SIG-M5 (cell line): ENCODE results near the gene AAGAB.
"Not testable (repeated sequence)": the region's sequence is repeated elsewhere in the genome, so short reads cannot be mapped to it uniquely, and the experiment has no call there.

Experiments
- DNase-seq: peaks from one replicate; lab custom pipeline; 2025; lab: John Stamatoyannopoulos, UW

The AAGAB gene, protein sequence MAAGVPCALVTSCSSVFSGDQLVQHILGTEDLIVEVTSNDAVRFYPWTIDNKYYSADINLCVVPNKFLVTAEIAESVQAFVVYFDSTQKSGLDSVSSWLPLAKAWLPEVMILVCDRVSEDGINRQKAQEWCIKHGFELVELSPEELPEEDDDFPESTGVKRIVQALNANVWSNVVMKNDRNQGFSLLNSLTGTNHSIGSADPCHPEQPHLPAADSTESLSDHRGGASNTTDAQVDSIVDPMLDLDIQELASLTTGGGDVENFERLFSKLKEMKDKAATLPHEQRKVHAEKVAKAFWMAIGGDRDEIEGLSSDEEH

DNA sequence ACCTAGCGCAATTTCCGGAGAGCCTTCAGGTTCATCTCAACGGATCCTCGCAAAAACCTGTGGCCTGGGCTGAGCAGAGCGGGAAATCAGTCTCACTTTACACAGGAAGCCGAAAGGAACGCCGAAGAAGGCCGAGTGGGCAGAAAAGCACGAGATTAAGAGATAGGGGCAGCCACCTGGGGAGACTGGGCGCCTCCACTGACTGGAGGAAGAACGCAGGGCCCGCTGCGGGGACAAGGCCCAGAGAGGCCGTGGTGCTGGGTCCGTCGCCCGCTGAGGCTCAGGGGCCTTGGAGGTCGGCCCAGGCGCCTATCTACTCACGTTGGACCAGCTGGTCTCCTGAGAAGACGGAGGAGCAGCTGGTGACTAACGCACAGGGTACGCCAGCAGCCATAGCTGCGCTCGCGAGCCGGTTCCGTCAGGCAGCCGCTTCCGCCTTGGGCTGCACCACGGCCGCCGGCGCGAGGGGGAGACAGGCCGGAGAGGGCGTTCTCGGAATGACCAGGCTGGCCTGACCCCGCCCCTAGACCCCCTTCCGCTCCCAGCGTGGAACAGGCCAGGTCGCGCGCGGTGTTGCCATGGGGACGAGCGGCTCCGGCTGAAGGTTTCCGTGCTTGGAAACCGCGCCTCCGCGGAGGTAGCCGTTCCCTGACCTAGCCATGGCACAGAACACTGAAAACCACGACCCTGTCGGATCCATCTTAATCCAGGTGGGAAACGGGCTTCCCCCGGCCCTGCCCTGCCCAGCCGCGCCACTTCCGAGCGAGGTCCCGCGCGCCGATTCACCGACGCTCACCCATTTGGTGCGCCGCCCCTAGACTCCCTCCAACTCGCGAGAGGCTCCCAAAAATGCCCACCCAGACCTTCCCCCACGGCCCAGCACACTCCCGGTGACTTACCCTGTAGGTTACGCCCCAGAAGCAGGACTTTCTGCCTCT is at the start of gene AAGAB, which contains the start of gene IQCH:
Gene AAGAB (minus strand): TSS at position 424 of the 938 bp plus-strand sequence. CDS start 30 bp downstream, at position 394.
Gene IQCH (plus strand): TSS at position 549 of the 938 bp plus-strand sequence. CDS start 111 bp downstream, at position 660.
- DNase-seq, result peak; percentile 61

DNA sequence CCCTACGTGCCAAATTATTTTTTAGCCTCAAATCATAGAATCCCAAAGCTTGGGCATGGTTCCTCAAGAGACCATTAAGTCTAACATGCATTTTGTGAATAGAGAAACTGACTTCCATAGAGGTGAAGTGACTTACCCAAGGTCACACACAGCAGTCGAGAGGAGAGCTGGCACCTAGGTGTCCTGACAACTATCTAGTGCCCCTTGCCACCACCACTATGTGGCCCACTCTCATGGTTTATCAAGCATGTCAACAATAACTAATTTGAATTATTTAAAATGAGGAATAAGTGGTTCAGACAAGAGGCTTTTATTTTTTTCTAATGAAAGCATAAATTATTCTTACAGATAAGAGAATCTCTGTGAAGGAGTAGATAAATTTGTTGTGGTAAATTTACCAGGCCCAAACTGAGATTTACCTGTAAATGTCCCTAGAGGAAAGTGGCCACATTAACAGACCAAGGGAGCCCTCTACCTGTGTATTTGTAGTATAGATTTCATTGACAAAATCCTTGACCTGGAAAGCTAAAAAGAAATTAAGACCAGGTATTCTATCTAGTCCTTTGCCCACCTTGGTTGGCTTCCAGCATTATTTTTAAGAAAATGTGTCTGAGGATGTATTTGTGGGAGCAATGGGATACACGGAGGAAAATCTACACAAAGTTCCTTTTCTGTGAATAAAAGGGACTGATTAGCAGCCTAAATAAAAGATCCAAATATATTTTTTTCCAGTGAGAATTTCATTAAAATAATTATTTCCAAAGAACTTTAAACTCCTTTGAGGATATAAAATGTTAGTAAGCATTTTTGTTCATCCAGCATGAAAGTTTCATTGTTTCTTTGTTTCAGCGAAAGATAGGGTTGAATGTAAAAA is 49.3 kb upstream of the AAGAB start:
- no peak for DNase-seq

DNA sequence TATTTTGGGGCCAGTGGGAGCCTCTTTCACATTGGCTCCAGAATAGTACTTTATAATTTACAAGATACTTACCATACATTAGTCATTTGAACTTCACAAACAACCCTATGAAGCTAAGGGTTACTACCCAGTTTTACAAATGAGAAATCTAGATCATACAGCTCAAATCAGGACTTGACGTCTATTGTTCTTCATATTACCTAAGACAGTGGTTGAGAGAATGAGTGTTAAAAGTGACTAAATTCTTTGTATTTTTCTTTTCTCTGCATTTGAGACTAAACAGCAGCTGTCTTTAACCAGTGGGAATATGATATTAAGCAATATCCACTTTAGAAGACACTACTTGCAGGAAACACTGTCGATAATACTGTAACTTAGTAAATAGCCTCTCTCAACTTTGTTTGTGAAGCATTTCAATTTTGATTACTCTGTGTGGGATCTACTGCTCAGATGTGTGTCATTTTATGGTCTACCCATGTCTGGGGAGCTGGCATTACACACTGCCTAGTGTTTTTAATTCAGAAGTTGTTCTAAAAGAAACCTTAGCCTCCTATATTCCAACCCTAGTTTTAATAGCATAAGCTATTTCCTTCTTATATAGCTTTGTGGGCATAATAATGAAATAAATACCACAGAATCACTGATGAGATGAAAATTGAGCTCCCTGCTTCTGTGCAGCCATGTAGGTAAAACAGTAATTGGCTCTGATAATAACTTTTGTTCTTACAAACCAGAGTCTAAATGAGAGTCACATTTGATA is 46.0 kb upstream of the AAGAB start:
- DNase-seq, result no peak

DNA sequence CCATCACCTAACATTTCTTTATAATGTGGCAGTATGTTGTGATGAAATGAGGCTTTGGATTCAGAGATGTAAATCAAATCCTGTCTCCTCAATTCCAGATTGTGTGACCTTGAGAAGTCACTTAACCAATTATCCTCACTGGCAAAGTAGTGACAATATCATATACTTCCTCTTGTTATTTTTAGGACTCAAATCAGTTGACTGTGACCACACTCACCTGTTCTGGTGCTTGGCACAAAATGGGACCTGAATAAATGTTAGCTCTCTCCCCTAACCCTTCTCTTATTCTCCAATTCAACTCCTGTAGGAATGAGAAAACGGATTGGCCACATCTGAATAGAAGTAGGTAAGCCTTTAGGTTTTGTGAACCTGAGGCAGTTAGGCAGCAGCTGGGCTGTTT is 42.2 kb upstream of the AAGAB start:
- DNase-seq, result no peak

DNA sequence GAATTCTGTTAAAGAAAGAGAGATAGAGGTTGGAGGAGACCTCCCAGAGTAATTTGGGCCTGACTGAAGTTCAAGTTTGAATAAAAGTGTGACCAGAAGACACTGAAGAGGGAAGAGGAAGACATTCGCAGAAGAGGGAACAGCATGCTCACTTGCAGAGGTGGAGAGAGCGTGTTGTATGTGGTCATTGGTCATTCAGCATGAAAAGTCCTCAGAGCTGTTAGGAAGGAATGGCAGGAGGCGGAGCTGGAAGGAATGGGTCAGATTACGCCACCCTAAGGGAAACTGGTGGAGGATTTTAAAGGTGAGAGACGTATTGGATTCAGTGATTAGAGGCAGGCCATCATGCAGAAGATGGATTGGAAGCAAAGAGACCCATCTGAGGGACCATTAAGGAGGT is 41.7 kb upstream of the AAGAB start:
- no peak for DNase-seq

DNA sequence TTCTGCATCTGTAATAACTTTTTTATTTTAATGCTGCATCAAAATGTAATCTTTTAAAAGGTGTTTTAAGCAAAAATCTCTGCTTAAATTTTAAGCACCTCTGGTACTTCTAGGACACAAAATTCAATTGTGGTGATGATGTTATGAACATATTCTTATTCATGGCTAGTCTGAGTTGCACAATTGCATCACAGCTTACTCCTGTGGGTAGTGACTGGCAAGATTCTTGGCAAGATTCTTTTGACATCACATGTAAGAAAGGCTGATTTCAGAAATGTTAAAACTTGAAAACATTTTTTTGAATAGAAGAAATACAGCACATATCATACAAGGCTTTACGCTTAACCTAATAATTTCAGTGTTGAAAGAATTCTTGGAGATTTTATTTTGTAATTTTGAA is 35.9 kb upstream of the AAGAB start:
- no peak for DNase-seq

DNA sequence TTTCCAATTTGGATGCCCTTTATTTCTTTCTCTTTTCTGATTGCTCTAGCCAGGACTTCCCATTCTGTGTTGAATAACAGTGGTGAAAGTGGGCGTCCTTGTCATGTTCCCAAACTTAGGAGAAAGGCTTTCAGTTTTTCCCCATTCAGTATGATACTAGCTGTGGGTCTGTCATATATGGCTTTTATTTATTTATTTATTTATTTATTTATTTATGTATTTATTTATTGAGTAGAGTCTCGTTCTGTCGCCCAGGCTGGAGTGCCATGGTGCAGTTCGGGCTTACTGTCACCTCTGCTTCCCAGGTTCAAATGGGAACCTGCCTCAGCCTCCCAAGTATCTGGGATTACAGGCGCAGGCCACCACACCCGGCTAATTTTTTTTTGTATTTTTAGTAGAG is 31.9 kb upstream of the AAGAB start:
- not testable (repeated sequence) for DNase-seq

DNA sequence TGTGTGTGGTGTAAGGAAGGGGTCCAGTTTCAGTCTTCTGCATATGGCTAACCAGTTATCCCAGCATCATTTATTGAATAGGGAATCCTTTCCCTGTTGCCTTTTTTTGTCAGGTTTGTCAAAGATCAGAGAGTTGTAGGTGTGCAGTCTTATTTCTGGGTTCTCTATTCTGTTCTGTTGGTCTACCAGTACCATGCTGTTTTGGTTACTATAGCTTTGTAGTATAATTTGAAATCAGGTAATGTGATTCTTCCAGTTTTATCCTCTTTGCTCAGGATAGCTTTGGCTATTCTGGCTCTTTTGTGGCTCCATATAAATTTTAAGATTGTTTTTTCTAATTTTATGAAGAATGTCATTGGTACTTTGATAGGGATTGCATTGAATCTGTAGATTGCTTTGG is 31.2 kb upstream of the AAGAB start:
- DNase-seq, result not testable (repeated sequence)

DNA sequence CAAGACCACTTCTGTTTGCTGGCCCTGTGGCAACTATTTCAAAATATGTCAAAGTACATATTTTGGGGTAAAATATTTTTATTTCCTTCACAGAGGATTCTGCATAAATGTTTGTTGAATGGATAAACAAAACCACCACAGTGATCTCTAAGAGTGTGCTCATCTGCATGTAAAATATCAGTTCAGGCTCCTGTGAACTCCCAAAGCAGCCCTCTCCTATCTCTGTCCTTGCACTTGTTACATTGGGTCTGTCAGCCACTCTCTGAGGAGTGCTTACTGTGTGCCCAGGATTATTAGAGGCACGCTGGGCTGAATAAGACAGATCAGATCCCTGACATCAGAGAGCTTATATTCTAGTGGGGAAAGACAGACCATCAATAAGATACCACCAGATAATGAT is 27.3 kb upstream of the AAGAB start:
- no peak for DNase-seq

DNA sequence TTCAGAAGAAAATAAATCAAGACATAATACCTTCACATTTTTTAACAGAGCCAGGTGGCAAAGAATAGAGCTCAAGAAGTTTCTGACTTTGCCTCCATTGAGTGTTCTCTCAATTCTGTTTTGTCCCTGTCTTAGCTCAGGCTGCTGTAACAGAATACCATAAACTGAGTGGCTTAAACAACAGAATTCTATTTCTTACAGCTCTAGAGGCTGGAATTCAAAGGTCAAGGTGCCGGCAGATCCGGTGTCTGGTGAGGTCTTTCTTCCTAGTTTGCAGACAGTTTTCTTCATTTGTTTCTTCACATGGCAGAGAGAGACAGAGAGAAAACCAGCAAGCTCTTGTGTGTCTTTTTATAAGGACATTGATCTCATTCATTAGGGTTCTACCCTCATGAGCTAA is 25.8 kb upstream of the AAGAB start:
- DNase-seq, result no peak

DNA sequence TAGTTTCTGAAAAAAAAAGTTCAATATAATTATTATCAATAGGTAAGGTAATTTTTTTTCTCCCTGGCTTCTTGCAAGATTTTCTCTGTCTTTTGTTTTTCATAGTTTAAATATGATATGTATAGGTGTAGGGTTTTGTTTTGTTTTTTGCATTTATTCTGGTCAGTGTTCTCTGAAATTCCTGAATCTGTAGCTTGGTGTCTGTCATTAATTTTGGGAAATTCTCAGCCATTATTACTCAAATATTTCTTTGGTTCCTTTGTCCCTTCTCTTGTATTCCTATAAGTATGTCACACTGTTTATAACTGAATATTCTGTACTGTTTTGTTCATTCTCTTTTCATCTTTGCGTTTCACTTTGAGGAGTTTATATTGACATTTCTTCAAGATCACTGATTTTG is 22.2 kb upstream of the AAGAB start:
- DNase-seq, result no peak

DNA sequence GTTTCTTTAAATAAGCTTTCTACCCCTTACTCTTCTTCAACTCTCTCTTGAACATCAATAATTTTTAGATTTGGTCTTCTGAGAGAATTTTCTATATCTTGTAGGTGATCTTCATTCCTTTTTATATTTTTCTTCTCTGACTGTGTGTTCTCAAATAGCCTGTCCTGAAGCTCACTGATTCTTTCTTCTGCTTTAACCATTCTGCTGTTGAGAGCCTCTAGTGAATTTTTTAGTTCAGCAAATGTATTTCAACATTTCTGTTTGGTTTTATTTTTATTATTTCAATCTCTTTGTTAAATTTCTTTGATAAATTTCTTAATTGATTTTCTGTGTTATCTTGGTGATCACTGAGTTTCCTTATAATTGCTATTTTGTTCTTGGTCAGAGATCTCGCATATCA is 19.8 kb upstream of the AAGAB start:
- no peak for DNase-seq

DNA sequence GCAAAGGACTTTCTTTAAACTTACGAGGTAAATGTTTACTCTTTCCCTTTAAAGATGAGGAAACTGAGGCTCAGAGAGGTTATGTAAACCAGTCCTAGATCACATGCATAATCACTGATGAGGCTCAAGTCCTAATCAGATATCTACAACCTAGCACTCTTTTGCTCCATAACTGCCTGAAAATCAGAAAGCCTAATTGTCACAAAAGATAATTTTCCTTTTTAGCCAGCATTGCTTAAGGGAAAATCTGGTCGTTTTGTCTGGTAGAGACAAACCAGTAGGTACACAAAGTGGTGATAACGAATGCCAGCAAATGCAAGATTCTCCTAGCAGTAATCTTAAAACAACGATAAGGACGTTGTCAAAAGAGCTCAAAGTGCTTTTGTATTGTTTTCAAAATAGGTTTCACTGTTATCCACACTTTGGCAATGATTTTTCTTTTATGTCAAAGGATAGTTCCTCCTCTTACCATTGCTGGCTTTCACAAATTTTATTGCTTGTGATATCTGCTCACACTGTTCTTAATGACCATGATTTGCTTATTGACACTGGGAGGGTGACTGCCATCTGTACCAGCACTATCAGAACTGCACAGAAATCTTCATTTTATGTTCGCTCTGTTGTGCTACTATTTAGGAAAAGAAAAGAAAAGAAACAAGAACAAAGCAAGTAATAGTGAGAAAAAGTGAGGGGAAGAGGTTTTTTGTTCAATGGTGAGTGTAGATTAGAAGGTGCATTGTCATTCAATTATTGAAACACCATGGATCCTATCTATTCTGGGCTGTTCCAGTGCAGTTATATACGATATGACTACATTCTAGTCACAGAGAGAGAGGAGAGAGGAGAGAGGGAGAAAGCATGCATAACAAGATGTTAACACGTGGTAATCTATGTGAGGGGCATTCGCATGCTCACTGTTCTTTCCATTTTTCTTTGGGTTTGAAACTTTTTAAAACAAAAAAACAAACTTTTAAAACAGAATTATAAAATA is 13.8 kb upstream of the AAGAB start:
- DNase-seq, result no peak

DNA sequence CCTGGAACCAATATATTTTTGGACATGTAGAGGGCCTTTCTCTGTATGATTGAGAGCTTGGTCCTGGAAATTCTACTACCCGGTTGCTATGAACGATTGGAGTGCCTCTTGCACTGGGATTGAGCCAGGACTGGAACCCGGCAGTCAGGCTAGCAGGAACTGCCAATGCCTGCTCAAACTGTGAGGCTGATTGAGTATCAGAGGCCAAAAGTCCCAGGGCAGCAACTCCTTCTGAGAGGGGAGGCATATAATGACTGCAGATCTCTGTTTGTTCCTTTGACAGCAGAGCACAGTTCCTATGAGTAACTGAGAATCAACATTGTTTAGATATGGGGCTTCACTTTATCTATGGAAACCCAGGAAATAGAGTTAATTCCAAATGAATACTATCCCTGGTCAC is 13.0 kb upstream of the AAGAB start:
- no peak for DNase-seq

DNA sequence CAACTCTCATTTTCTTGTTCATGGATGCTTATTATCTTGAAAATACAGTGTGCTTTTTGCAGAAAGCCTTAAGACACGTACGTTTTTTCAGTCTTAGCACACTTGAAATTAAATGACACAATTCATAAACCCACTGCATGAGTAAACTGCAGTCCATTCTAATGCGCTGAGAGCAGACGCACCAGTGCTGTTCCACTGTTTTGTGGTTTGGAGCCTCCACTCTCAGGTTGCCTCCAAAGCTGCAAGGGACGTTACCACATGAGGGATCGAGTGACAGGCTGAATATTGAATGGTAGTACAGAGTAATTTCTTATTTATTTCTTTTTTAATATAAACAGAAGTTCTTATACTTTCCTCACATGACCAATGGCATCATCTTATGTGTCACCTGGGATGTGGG is 12.4 kb upstream of the AAGAB start:
- DNase-seq, result no peak

DNA sequence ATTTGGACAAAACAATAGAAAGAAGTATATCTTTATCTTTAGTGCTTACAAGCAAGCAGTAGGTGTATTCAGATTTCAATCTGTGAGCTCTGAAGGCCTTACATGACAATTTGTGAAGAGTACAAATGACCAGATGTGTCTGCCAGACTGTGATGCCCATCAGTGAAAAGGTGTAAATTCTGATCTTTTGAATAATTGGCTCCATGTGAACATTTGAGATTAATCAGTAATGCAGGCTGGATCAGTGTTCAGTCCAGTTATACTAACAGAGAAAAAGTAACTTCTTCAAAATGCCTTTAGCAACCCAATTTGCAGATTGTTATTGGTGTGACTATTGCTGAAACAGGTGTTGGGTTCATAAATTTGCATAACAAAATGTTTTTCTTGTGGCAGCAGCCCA is 5.3 kb upstream of the AAGAB start:
- no peak for DNase-seq

DNA sequence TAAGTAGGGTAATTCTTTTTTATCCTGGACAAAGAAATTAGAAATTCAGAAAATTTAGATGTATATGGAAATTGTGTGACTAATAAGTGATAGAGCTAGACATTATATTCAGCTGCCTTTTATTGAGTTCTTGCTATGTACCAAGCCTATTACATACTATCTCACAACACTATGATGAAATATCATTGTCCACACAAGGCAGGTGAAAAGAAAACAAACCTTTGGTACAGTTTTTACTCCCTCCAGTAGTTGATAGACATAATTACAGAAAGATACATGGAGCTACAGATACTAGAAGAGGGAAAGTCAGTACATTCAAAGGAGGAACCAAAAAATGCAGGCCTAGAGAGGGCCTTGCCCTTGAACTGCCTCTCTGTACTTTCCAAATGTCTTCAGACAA is 4.9 kb upstream of the AAGAB start:
- no peak for DNase-seq

DNA sequence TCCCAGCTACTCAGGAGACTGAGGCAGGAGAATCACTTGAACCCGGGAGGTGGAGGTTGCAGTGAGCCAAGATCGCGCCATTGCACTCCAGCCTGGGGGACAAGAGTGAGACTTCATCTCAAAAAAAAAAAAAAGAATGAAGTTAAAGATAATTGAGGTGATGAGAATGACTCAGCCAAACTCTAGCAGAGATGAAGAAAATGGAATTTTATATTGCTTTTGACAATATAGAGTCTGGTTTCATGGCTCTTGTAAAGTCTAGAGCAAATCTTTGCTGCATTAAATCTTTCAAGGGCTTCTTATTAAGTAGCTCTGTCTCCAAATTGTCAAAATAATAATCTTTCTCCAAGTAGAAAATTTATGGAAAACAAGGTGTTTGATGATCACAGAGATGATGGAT is 4.0 kb upstream of the AAGAB start:
- DNase-seq, result not testable (repeated sequence)

DNA sequence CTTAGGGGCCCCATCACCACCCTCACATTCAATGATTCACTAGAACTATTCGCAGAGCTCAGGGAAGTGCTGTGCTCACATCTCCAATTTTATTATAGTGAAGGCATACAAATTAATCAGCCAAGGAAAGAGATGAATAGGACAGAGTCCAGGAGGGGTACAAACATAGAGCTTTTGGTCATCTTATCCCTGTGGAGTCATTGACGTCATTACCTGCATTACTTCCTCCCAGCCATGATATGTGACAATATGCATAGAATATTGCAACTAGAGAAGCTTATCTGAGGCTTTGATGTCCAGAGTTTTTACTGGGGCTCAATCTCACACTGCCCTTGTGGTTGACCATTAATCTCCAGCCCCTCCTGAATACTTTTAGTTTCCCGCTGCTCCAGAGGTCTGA is 1.6 kb upstream of the AAGAB start:
- no peak for DNase-seq

DNA sequence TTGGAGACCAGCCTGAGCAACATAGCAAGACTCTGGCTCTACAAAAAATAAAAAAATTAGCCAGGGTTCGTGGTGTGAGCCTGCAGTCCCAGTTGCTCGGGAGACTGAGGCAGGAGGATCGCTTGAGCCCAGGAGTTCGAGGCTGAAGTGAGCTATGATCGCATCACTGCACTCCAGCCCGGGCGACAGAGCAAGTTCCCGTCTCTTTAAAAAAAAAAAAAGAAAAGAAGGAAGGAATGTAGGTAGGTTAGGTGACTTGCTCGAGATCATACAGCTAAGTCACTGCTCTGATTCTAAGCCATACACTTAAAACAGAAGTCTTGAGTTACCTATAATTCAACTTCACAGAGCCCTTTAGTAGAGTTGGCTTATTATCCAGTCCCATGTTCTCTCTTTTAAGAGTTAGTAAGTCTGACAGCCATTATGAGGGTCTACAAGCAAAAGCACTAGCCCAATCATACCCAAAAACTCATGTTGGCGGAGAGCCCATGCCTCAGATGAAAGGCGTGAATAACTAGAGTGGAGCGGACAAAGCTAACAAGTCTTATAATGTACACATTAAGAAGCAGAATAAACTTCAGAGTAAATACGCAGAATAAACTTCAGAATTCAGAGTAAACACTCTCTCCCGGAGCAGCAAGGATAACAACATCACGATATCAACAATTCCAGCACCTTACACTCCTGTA is 768 bp downstream of the AAGAB start:
- DNase-seq, result no peak
